MM.1S (cell line): ENCODE results near the gene GPR153.

ENCODE experiments used
- CTCF ChIP-seq: fragments of 300-600 bp; sonication (generic); IDR thresholded peaks from 2 replicates; pipeline ENCODE4 v1.5.1; 2016; ENCODE audit warnings: antibody characterized with exemption, low read length, mixed read lengths
- EZH2phosphoT487 ChIP-seq: fragments of 300-600 bp; sonication (generic); IDR thresholded peaks from 2 replicates; pipeline ENCODE4 v1.6.1; 2018; ENCODE audit warnings: antibody characterized with exemption, low read length

GRCh38 chr1:6294890-6295556 lies 34.1 kb upstream of the GPR153 start:
- TF ChIP-seq CTCF (no peak), EZH2phosphoT487 (no peak)
